Measurements from ENCODE around the gene RAB6B. TPM values are rescaled to one million over a fixed set of nuclear protein-coding genes. Genes with fewer than 3 reads are reported as not detected.
A peak's percentile ranks its signal among the peaks of the same experiment; 100 is the strongest.

Gene RAB6B
- total and polyA plus RNA-seq, 7 donors, result 0.93 to 3.8 (median 2.0) TPM

GRCh38 chr3:133928903-133929607 is 33.4 kb upstream of the RAB6B start:
- Histone ChIP-seq H3K4me3 (no peak overlapping the region), H3K4me1 (peaks cover 5% of the 10 kb centered on the region), H3K9me3 (no peaks in the 10 kb centered on the region), H3K27ac (no peak overlapping the region), H3K36me3 (ENCODE audit: insufficient read depth in 1 of 2, low read depth in 1 of 2) (no peaks in the 10 kb centered on the region), H3K27me3 (ENCODE audit: insufficient read depth in 3 of 3, low read length in 2 of 3) (no peaks in the 10 kb centered on the region)
- intact Hi-C loops (cut with DNase I), result loop anchor here (5.0 to 10.0 kb wide), 3 partner anchors 112 to 1202 kb away; partner anchors contain the start of gene TOPBP1 (in 1 of the 2)
- no peak for ATAC-seq
- 91 to 95% (median 92%) methylated on average over 14 of the region's 14 CpGs for WGBS, 3 donors
- TF ChIP-seq, protein P1, sequence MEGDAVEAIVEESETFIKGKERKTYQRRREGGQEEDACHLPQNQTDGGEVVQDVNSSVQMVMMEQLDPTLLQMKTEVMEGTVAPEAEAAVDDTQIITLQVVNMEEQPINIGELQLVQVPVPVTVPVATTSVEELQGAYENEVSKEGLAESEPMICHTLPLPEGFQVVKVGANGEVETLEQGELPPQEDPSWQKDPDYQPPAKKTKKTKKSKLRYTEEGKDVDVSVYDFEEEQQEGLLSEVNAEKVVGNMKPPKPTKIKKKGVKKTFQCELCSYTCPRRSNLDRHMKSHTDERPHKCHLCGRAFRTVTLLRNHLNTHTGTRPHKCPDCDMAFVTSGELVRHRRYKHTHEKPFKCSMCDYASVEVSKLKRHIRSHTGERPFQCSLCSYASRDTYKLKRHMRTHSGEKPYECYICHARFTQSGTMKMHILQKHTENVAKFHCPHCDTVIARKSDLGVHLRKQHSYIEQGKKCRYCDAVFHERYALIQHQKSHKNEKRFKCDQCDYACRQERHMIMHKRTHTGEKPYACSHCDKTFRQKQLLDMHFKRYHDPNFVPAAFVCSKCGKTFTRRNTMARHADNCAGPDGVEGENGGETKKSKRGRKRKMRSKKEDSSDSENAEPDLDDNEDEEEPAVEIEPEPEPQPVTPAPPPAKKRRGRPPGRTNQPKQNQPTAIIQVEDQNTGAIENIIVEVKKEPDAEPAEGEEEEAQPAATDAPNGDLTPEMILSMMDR (IDR thresholded peaks at IDR 0.05), result no peak
- no peak for DNase-seq

DNA sequence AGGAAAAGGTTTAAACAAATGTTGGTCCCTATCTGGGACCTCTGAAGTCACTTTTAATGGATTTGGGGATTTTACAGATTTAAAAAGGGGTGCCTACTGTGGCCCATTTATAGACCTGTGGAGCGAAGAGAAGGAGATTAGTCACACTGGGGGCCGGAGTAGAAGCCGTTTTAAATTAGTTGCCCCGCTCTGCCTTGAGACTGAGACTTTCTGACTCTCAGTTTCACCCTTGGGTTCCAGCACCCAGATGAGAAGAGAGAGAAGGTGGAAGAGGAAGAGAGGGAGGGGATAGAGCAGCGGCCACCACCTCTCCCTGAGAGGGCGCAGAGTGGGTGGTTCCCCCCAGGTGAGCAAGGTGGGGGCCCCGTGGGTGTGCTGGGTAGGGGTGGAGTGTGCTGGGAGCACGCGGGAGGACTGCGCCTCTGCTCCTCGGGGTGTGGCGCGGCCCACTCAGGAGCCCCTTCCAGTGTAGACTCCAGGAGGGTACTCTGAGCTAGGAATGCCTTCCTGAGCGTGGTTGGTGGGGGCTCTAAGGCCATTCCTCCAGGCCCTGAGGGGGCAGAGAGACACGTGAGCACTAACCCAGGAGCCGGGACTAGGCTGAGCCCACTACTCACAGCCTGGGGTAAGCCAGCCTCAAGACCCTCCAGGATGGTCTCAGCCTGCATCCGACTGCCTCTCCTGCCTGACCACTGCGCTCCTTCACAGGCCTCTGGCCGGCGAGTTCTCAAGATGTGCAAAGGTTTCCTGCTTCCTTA is 32.6 kb upstream of the RAB6B start:
- H3K27me3 ChIP-seq (ENCODE audit: insufficient read depth in 3 of 3, low read length in 2 of 3), result no peaks in the 10 kb centered on the region
- TF ChIP-seq, protein P1 (IDR thresholded peaks at IDR 0.05), result no peak
- H3K4me3 ChIP-seq, result peak overlapping the region; percentile 69
- DNase-seq, result no peak
- 77 to 84% (median 81%) methylated on average over 16 to 20 of the region's 20 CpGs for WGBS, 3 donors
- peaks cover 5% of the 10 kb centered on the region for H3K4me1 ChIP-seq
- intact Hi-C loops (cut with DNase I), result loop anchor here (5.0 to 10.0 kb wide), 3 partner anchors 111 to 1201 kb away; partner anchors contain the start of gene TOPBP1 (in 1 of the 2)
- H3K36me3 ChIP-seq (ENCODE audit: insufficient read depth in 1 of 2, low read depth in 1 of 2), result no peaks in the 10 kb centered on the region
- H3K9me3 ChIP-seq, result no peaks in the 10 kb centered on the region
- H3K27ac ChIP-seq, result no peak overlapping the region
- ATAC-seq, result no peak

DNA sequence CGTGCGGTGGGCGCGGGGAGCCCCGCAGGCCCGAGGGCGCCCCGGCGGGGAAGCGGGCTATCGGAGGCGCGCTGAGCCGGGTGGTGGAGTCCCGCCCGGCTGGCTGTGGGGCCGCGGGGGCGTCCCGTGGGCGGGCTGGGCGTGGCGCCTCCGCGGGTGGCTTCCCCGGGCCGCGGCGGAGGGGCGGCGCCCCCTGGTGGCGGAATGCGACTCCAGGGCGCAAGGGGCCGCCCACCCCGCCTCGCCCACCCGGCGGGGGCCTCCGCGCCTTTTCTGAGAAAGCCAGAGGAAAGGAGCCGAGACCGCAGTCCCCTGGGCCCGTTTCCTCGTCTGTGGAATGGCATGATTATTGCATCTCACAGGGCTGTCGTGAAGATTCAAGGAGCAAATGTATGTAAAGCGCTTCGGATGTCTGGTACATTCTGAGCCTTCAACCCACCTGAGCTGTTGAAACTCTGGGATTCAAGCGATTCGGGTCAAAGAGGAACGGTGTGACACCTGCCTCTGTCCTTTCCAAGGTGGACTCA is 31.9 kb upstream of the RAB6B start:
- WGBS, 3 donors, result 2 to 3% (median 3%) methylated on average over 30 to 51 of the region's 51 CpGs
- Histone ChIP-seq H3K9me3 (no peaks in the 10 kb centered on the region), H3K36me3 (ENCODE audit: insufficient read depth in 1 of 2, low read depth in 1 of 2) (no peaks in the 10 kb centered on the region), H3K4me1 (peaks cover 5% of the 10 kb centered on the region), H3K27me3 (ENCODE audit: insufficient read depth in 3 of 3, low read length in 2 of 3) (no peaks in the 10 kb centered on the region), H3K27ac (no peak overlapping the region), H3K4me3 (peak overlapping the region; percentile 69)
- TF ChIP-seq, protein P1 (IDR thresholded peaks at IDR 0.05), result peak; percentile 89
- ATAC-seq (peak; percentile 75 to 94 (median 82)), DNase-seq (peak; percentile 73 to 76)
- intact Hi-C loops (cut with DNase I), result loop anchor here (1.0 to 10.0 kb wide), 4 partner anchors 106 to 1200 kb away; partner anchors contain the start of gene TOPBP1 (in 1 of the 2)

GRCh38 chr3:133926736-133927539 is 31.3 kb upstream of the RAB6B start:
- intact Hi-C loops (cut with DNase I), result loop anchor here (1.0 to 10.0 kb wide), 4 partner anchors 106 to 1200 kb away; partner anchors contain the start of gene TOPBP1 (in 1 of the 2)
- 19 to 26% (median 19%) methylated on average over 34 of the region's 34 CpGs for whole genome bisulfite sequencing, 3 donors
- TF ChIP-seq, protein P1 (IDR thresholded peaks at IDR 0.05), result no peak
- DNase-seq, result no peak
- no peaks in the 10 kb centered on the region for H3K36me3 ChIP-seq (ENCODE audit: insufficient read depth in 1 of 2, low read depth in 1 of 2)
- ATAC-seq, result peak in 3 of 4 donors; percentile 6 to 41 (median 33)
- H3K9me3 ChIP-seq, result no peaks in the 10 kb centered on the region
- peak overlapping the region; percentile 69 for H3K4me3 ChIP-seq
- no peak overlapping the region for H3K27ac ChIP-seq
- peaks cover 5% of the 10 kb centered on the region for H3K4me1 ChIP-seq
- no peaks in the 10 kb centered on the region for H3K27me3 ChIP-seq (ENCODE audit: insufficient read depth in 3 of 3, low read length in 2 of 3)
